Breast epithelium (tissue), 3 donors: Measurements from ENCODE around the gene FAM193A.

ENCODE experiments used
- POLR2A ChIP-seq: fragments of 450-650 bp; IDR thresholded peaks from one replicate; pipeline ENCODE4 v1.6.1; 2016; ENCODE audit warnings: antibody characterized with exemption, mild to moderate bottlenecking, moderate library complexity
- POLR2AphosphoS5 ChIP-seq, 3 donors: sonication (generic); formaldehyde crosslinking; IDR thresholded peaks; one replicate each; pipeline ENCODE4 v1.6.1; 2017; ENCODE audit warnings: antibody characterized with exemption in 3 of 3
- TF ChIP-seq, protein P1 (sequence below), 3 donors: fragments of 450-650 bp; IDR thresholded peaks; one replicate each; pipeline ENCODE4 v1.5.1; 2016 to 2017; ENCODE audit warnings: antibody characterized with exemption in 3 of 3, mild to moderate bottlenecking in 3 of 3, moderate library complexity in 3 of 3

DNA sequence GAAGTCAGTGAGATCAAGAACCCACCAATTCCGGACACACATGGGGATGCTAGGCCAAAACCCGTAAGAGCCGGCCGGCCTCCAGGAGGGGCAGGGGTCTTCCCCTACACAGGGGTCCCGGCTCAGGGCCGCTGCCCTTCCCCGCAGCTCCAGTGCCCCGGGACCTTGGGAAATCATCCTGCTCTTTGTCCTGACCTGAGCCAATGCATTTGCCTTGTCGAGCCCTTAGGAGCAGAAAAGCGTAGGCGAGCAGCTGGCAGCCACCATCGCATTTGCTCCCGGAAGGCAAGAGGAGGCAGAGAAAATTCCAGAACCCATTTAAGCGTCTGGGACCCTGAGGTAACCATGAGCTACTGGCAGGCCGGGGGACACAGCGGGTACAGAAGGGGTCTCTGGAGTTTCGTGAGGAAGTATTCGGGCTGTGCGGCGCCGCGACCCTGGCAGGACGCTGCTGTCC lies 227.1 kb downstream of the FAM193A start:
- TF ChIP-seq POLR2AphosphoS5 (IDR thresholded peaks at IDR 0.05) (no peak), POLR2A (no peak)
- TF ChIP-seq, protein P1, sequence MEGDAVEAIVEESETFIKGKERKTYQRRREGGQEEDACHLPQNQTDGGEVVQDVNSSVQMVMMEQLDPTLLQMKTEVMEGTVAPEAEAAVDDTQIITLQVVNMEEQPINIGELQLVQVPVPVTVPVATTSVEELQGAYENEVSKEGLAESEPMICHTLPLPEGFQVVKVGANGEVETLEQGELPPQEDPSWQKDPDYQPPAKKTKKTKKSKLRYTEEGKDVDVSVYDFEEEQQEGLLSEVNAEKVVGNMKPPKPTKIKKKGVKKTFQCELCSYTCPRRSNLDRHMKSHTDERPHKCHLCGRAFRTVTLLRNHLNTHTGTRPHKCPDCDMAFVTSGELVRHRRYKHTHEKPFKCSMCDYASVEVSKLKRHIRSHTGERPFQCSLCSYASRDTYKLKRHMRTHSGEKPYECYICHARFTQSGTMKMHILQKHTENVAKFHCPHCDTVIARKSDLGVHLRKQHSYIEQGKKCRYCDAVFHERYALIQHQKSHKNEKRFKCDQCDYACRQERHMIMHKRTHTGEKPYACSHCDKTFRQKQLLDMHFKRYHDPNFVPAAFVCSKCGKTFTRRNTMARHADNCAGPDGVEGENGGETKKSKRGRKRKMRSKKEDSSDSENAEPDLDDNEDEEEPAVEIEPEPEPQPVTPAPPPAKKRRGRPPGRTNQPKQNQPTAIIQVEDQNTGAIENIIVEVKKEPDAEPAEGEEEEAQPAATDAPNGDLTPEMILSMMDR (IDR thresholded peaks at IDR 0.05) = no peak
